Pulmonary artery endothelial cell (primary cell): ENCODE results near the gene KIF22. TPM values are rescaled to one million over a fixed set of nuclear protein-coding genes. Genes with fewer than 3 reads are reported as not detected.
"Not testable (repeated sequence)": the region's sequence is repeated elsewhere in the genome, so short reads cannot be mapped to it uniquely, and the experiment has no call there.

Experiments
- DNase-seq: peaks from one replicate; pipeline ENCODE4 v3.0.0-alpha.2; 2011; ENCODE audit warnings: low read depth, low spot score
- total RNA-seq: library from RNA; depleted of rRNA; stranded (reverse); fragments of >200 nt; gene quantifications from 2 replicates; pipeline ENCODE4 v1.2.3, GENCODE V29; 2014

Gene KIF22
- total RNA-seq, 1 donor from 2014 or later = 59.4 TPM

- DNase-seq = no peak
Observed at GRCh38 chr16:29813644-29814562, 23.4 kb downstream of the KIF22 start.

GRCh38 chr16:29814592-29814991 is 24.0 kb downstream of the KIF22 start:
- DNase-seq = no peak

GRCh38 chr16:29815032-29815721 is 24.6 kb downstream of the KIF22 start:
- no peak for DNase-seq

- DNase-seq = peak; percentile 99
Observed at GRCh38 chr16:29815793-29816693, 25.5 kb downstream of the KIF22 start, which contains the start of gene PAGR1. Gene PAGR1 (plus strand): TSS chr16:29816152. CDS start chr16:29816526, 374 bp downstream.

GRCh38 chr16:29816694-29817441 is 26.3 kb downstream of the KIF22 start:
- no peak for DNase-seq

GRCh38 chr16:29818082-29818481 is 27.5 kb downstream of the KIF22 start:
- no peak for DNase-seq

- no peak for DNase-seq
Observed at GRCh38 chr16:29819506-29819905, 29.0 kb downstream of the KIF22 start.

- DNase-seq = no peak
Observed at GRCh38 chr16:29820271-29820701, 29.7 kb downstream of the KIF22 start, which contains the start of gene MVP. Gene MVP (plus strand): TSS chr16:29820462. CDS start chr16:29830550, 10,088 bp downstream.

GRCh38 chr16:29820730-29821642 is 30.4 kb downstream of the KIF22 start:
- no peak for DNase-seq

- DNase-seq = no peak
Observed at GRCh38 chr16:29821643-29822115, 31.1 kb downstream of the KIF22 start.

GRCh38 chr16:29824589-29825144 is 34.1 kb downstream of the KIF22 start:
- DNase-seq = peak; percentile 55

- no peak for DNase-seq
Observed at GRCh38 chr16:29825145-29826044, 34.8 kb downstream of the KIF22 start.

GRCh38 chr16:29826342-29826695 is 35.8 kb downstream of the KIF22 start:
- DNase-seq = no peak

GRCh38 chr16:29830774-29831173 is 40.2 kb downstream of the KIF22 start:
- no peak for DNase-seq

- no peak for DNase-seq
Observed at GRCh38 chr16:29831490-29831889, 40.9 kb downstream of the KIF22 start.

GRCh38 chr16:29833219-29833618 is 42.7 kb downstream of the KIF22 start:
- DNase-seq = not testable (repeated sequence)

GRCh38 chr16:29834079-29834478 is 43.5 kb downstream of the KIF22 start:
- no peak for DNase-seq

GRCh38 chr16:29835926-29836325 is 45.4 kb downstream of the KIF22 start:
- DNase-seq = no peak
